ENCODE data around the gene PFDN5.
A peak's percentile ranks its signal among the peaks of the same experiment; 100 is the strongest.

The PFDN5 gene

DNA sequence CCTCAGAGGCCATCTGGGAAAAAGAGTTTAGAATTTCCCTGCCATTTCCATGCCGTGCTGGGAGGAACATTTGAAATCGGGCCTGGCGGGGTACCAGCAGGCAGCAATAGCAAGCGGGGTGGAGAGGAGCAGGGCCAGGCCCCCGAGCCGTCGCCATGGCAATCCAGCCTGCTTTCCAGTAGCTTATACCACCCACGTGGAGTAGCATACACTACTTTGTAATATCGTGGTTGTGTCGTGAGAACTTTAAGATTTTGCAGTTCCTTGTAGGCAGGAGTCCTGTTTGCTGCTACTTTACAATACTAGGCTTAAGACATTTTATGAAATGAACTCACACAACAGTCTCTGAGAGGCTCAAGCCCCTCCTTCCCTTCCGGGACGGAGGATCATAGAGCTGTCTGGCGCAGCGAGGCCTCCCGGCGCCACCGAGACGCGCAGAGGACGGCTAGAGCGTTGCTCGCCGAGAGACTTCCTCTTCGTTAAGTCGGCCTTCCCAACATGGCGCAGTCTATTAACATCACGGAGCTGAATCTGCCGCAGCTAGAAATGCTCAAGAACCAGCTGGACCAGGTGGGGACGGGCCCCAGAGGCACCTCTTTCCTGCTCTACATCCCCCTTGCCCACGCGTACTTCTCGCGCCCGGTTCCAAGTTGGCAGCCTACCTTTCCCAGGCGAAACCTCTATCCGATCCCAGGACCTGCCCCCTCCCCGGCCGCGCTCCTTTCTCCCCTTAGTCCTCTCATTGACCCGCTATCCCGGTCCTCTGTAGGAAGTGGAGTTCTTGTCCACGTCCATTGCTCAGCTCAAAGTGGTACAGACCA is at the start of gene PFDN5:
Gene PFDN5 (plus strand): TSS at position 473 of the 821 bp plus-strand sequence. CDS start 26 bp downstream, at position 499.
- DNase-seq, result peak; percentile 96

DNA sequence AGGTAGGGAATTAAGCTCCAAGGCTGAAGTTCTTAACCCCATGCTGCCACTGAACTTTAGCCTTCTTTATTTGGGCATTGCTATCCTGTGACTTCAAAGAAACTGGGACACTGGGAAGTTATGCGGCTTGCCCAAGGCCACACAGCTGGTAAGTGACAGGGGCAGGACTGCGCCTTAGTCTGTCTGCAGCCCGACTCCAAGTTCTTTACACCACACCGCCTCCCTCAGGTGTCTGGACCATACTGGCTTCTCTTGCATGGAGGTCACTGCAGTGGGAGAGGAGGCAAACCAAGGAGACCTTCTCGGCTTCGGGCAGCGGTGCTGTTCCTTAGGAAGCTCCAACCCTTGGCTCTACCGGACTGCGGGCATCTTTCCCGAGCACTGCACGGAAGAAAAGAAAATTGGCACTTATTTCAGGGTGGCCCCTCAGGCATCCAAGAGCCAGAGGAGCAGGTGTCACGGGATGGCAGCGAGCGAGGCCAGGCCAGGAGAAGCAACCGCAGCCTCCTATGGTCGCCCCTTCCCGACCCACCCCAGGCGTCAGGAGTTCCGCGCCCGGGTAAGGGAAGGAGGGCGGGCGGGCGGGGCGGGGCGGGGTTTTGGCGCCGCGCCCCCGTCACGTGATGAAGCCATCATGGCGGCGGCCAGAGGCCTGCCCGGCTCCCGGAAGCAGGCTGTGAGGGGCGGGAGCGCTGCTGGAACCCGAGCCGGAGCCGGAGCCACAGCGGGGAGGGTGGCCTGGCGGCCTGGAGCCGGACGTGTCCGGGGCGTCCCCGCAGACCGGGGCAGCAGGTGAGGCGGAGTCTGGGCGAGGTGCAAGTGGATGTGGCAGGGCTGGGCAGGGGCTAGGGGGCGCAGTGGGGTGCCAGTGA is 43.6 kb upstream of the PFDN5 start:
- peak; percentile 94 for DNase-seq

DNA sequence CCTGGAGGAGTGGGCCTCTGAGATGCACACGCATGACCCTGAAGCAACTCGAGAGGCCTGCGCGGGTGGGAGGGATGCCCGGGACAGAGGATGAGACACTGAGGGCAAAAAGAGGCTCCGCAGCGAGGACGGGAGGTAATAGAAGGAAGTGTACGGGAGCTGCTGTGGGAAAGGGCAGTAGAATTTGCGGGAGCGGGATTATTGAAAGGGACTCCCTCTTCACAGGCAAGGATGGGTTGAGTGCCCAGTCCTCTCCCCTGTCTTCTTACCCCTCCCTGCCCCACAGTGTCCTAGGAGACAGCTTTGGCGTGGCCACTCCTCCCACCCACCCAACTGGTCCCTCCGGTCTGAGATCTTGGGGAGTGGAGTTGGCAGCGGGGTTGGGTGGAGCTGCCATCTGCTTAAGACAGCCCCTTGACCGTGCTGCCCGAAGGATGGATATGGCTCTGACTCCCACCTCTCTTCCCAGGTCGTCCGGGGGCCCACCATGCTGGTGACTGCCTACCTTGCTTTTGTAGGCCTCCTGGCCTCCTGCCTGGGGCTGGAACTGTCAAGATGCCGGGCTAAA is 42.9 kb upstream of the PFDN5 start:
- no peak for DNase-seq

DNA sequence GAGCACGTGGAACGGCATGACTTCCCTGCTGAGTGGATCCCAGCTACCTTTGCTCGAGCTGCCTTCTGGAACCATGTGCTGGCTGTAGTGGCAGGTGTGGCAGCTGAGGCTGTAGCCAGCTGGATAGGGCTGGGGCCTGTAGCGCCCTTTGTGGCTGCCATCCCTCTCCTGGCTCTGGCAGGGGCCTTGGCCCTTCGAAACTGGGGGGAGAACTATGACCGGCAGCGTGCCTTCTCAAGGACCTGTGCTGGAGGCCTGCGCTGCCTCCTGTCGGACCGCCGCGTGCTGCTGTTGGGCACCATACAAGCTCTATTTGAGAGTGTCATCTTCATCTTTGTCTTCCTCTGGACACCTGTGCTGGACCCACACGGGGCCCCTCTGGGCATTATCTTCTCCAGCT is 42.0 kb upstream of the PFDN5 start:
- DNase-seq, result no peak

DNA sequence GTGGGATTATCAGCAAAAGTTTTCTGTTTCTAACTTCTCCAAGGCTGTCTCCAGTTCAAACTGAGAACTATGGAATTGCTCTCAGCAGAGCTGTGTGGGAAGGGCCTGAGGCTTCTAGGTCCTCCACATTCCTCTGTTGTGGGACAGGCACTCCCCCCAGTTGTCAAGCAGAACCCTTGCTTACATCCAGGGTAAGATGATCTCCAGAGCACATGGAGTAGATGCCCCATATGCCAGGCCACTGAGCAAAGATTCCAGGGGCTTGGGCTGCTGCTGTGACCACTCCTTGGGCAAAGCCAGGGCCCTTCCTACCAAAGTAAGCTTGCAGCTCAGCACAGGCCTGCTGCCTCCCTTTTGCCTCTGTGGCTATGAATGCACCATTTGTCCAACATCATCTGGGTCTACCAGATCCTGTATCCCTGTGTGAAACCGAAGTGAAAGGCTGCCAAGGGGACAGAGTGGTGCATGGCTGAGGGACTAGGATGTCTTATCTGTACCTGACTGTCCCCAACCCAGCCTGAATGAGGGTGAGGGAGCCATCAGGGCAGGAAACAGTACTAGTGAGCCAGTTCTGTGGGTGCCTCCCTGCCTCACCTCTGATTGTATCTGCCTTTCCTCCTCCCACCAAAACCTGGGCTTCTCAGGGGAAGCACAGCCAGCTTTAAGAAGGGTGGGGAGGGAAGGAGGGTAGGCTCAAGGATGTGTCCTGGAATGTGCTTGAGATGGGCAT is 40.4 kb upstream of the PFDN5 start:
- no peak for DNase-seq

DNA sequence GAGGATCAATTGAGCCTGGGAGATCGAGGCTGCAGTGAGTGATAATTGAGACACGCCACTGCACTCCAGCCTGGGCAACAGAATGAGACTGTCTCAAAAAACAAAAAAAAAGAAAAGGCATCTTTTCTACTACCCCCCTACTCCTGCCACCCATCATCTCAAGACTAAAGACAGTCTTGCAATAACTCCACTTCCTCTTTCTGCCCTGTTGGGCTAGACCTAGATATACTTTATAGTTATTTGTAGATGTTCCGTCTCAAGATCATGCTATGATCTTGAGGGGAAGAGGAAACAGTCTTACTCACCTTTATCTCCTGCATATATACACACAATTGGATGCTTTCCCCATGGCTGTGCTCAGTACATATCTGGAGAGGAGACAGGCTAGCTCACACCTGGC is 39.3 kb upstream of the PFDN5 start:
- DNase-seq, result no peak

DNA sequence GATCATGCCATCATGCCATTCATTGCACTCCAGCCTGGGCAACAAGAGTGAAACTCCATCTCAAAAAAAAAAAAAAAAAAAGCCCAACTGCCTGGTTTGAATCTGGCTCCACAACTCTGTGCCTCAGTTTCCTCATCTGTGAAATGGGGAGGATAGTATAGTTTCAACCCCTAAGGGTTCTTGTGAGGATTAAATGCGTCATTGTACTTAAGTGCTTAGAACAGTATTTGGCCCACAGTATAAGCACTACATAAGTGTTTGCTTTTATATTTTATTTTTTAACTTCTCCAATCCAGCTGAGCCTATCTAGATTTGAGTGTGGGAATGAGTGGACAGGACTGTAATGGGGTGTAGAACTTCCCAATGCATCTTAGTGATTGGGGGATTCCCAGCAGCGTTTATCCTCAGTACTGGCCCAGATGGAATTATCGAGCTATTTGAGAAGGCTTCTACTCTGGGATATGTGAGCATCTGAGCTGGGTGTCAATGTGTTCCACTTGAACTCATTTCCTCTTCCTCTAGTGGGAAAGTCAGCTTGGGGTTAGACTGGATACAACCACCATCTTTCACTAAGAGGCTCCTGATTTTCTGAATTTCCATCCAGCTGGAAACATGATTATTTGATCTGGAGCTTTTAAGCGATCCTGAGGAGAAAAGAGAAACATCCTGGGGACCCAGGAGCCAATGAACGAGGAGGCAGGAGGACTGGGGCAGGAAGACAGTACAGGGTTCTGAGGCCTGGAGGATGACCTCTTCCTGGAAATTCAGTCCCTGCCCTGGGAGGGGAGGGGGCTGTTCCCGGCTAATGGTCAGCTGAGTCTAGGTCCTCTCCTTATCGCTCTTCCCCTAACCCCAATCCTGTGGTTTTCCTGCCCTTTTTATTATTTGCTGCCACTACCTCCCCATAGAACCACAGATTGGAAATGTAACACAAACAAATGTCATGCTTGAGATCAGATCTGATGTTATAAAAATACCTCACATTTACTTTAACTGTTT is 36.5 kb upstream of the PFDN5 start:
- no peak for DNase-seq

DNA sequence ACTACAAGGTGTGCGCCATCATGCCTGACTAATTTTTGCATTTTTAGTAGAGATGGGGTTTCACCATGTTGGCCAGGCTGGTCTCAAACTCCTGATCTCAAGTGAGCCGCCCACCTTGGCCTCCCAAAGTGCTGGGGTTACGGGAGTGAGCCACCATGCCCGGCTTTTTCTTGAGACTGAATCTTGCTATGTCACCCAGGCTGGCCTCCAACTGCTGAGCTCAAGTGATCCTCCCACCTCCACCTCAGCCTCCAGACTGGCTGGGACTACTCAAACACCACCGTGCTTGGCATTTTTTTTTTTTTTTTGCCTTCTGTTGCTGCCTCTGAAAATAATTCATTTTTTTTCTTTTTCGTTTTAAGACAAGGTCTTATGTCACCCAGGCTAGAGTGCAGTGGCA is 35.5 kb upstream of the PFDN5 start:
- DNase-seq, result no peak

DNA sequence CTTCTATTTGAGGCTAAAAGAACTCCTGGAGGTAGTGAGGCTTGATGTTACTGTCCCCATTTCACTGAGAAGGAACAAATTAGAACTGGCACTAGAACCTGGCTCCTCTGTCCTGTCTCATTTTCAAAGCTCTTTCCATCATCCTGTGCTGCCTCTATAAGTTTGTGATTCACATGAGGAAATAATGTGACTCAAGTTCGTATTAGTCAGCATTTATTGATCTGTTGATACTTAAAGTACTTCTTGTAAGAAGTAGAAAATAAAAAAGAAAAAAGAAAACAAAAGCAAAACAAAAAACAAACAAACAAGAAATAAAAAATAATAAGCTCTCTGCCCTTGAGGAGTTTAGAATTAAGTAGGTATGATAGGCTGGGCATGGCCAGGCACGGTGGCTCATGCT is 29.6 kb upstream of the PFDN5 start:
- no peak for DNase-seq

DNA sequence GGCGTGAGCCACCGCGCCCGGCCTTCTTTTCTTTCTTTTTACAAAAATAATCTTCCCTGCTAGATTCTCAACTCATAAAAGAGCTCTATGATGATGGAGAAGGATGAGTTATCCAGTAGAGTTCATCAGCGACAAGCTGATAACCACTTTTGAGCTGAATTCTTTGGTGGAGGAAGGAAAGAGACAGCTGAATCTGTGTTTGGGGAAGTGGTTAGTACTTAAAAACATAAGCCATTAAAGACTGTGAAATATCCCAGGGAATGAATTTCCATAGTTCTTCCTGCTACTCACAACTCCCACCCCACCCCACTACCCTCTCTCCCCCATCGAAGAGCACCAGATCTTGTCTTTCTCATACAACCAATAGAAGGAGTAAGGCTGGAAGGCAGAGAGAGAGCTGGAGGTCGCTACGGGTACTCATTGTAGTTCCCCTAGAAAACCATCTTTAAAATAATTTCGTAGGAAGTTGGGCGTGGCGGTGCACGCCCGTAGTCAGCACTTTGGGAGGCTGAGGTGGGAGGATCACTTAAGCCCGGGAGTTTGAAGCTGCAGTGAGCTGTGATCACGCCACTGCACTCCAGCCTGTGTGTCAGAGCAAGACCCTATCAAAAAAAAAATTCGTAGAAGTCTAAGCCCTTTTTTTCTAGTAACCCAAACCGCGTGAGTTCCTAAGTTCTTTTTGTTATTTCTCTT is 27.9 kb upstream of the PFDN5 start:
- no peak for DNase-seq

DNA sequence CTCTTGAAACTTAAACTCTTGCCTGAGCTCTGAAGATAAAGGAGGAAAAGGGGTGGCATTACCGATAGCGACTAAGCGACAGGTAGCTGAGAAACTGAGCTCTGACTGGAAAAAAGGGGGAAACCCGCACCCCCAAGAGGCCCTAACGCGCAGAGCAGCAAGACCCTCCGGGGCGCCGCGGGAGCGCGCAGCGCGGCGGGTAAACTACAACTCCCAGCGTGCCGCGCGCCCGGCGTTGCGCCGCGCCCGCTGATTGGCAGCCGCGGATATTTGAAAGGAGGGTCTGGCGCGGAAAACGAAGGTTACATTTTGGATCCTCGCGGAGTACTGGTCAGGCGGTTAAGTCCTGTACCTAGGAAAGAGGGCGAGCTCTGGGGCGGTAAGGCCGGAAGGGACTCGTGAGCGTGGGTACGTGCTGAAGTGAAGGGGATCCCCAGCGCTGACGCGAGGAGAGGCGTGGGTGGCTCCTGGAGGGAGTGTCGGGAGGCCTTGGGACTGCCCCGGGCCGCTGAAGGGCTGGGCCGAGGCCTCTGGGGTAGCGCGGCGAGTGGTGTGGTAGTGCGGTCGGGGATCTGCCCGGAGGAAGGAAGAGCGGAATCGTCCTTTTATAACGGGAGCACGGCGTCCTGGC is 27.2 kb upstream of the PFDN5 start, which contains the start of gene ESPL1:
Gene ESPL1 (plus strand): TSS at position 301 of the 631 bp plus-strand sequence. CDS start 468 bp downstream, outside the sequence.
- DNase-seq, result peak; percentile 89

DNA sequence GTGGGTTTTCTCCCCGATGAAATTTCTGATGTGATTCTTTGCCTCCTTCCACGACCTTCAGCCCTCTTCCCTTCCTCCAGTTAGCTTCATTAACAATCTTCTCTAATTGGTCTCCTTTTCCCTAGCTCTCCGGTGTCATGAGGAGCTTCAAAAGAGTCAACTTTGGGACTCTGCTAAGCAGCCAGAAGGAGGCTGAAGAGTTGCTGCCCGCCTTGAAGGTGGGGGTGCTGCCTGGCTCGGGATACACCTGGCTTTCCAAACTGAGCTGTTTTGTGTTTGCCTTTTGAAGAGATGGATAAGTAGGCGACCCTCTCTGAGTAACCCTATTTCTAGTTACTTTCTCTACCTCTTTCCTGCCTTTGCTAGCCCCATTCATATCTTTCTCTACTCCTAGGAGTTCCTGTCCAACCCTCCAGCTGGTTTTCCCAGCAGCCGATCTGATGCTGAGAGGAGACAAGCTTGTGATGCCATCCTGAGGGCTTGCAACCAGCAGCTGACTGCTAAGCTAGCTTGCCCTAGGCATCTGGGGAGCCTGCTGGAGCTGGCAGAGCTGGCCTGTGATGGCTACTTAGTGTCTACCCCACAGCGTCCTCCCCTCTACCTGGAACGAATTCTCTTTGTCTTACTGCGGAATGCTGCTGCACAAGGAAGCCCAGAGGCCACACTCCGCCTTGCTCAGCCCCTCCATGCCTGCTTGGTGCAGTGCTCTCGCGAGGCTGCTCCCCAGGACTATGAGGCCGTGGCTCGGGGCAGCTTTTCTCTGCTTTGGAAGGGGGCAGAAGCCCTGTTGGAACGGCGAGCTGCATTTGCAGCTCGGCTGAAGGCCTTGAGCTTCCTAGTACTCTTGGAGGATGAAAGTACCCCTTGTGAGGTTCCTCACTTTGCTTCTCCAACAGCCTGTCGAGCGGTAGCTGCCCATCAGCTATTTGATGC is 26.4 kb upstream of the PFDN5 start:
- no peak for DNase-seq

DNA sequence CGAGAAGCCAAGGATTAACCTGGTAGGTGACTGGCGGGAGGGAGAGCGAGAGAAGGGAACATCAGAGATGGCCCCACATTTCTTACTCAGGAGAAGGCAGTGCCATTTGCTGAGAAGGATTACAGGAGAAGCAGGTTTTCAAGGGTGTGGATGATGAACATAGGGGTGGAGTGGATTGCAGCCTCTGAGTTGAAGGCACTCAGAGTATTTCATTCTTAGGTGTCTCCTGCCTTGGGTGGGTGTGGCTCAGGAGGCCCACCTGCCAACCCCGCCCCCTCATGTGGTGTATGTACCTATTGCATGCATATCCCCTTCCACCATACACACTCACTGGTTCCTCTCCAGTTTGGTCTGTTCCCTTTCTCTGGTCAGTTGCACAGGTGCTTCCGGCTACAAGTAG is 20.9 kb upstream of the PFDN5 start:
- DNase-seq, result no peak

DNA sequence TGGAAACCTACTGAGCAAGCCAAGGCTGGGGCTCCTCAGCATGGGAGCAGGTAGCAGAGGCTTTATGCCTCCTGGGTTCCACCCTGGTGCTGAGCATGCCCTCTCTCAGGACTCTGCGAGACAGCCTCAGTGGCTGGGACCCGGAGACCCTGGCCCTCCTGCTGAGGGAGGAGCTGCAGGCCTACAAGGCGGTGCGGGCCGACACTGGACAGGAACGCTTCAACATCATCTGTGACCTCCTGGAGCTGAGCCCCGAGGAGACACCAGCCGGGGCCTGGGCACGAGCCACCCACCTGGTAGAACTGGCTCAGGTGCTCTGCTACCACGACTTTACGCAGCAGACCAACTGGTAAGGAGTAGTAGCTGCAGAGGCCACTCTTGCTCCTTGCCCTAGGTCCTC is 18.8 kb upstream of the PFDN5 start:
- DNase-seq, result no peak

DNA sequence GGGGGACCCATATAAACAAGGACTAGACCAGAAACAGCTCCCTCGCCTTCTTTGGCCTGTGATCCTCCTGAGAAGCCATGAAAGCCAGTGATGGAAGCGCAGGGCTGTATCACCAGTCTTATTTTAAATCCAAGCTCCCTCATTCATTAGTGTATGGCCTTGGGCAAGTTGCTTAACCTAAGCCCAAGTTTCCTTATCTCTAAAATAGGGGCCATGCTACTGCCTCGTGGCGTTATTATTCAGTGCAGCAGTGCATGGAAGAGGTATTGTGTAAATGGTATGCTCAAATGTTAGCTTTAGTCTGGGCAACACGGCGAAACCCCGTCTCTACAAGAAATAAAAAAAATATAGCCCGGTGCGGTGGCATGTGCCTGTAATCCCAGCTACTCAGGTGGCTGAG is 17.4 kb upstream of the PFDN5 start:
- no peak for DNase-seq

DNA sequence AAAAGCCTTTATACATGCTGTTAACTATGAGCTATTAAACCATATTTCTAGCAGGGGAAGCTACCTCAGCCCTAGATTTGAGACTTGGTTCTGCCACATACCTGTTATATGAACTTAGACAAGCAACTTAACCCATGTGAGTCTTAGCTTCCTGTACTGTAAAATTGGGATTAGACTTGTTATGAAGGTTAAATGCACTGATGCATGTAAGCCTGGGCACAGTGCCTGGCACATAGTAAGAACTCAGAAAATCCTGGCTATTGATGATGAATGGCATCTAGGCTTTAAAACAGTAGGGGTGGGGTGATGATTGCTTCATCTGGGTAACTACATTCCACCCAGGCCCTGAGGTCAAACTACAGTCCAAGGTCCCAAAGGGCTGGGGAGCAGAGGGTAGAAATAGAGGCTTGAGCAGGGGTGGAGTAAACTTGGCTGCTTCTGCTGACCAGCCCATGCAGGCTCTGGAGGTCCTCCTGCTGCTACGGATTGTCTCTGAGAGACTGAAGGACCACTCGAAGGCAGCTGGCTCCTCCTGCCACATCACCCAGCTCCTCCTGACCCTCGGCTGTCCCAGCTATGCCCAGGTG is 16.0 kb upstream of the PFDN5 start:
- no peak for DNase-seq

DNA sequence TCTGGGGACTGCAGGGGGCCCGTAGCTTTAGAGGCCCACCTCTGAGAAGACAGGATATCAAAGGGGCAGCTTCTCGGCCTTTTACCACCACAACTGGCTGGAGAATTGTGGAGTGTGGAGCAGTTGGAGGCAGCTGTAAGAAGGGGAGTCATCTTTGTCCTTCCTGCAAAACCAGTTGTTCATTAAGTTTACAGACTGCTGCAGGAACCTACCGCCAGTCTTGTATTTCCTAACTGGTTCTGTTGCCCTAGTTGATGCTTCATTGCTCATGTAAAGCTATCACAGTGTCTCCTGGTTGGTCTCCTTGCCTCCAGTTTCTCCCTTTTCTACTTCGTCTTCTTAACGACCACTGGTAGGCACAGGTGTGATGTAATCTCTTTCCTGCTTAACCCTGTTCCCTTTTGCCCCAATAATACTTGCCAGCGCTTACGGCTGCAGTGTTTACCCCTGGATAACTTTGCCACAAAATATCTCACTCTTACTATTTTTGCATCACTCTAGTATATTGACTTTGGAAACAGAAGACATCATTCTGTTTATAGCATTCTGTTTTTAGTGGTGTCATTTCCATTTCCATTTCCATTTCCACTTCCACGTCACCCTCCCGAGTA is 15.3 kb upstream of the PFDN5 start:
- DNase-seq, result no peak

DNA sequence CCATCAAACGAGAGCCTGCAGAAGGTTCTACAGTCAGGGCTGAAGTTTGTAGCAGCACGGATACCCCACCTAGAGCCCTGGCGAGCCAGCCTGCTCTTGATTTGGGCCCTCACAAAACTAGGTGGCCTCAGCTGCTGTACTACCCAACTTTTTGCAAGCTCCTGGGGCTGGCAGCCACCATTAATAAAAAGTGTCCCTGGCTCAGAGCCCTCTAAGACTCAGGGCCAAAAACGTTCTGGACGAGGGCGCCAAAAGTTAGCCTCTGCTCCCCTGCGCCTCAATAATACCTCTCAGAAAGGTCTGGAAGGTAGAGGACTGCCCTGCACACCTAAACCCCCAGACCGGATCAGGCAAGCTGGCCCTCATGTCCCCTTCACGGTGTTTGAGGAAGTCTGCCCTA is 8.9 kb upstream of the PFDN5 start:
- no peak for DNase-seq

Measured in femur (tissue), 1 donor.